GM12891 (cell line): ENCODE data around the gene DOCK4.

Source experiments
- POLR2A ChIP-seq: IDR thresholded peaks from 2 replicates; pipeline ENCODE4 v1.6.1; 2011; ENCODE audit warnings: low read depth, low read length, control low read depth
- POLR2AphosphoS5 ChIP-seq: IDR thresholded peaks from 2 replicates; pipeline ENCODE4 v1.6.1; 2011; ENCODE audit warnings: low read depth, low read length, control low read depth
- TAF1 ChIP-seq: IDR thresholded peaks from 2 replicates; pipeline ENCODE4 v1.6.1; 2011; ENCODE audit warnings: low read depth, low read length, control low read depth

DNA sequence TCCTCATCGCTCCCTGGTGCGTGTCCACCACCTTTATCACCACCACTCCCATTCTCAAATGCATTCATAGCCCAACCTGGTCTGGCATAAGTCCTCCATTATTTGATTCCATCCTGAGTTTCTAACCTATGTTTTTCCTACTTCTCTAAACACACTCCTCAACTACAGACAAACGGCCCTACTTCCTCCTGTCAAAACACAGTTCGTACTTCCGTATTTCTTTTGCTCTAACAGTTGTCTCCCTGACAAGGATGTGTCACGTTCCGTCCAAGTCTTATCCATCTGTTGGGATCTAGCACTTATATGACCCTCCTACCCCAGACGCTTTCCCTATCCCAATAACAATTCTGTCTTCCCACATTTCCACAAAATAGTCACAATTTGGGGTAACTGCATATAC lies 46.8 kb downstream of the DOCK4 start:
- TF ChIP-seq TAF1, result no peak
- no peak for TF ChIP-seq POLR2AphosphoS5
- no peak for TF ChIP-seq POLR2A
